ENCODE results near the gene LENG9.
A peak's percentile ranks its signal among the peaks of the same experiment; 100 is the strongest.
"Not testable (repeated sequence)": the region's sequence is repeated elsewhere in the genome, so short reads cannot be mapped to it uniquely, and the experiment has no call there.

LENG9 gene

GRCh38 chr19:54457773-54458647 is 5.6 kb downstream of the LENG9 start:
- DNase-seq = no peak

- DNase-seq = no peak
Observed at GRCh38 chr19:54456423-54457373, 6.9 kb downstream of the LENG9 start.

GRCh38 chr19:54455786-54456422 is 7.7 kb downstream of the LENG9 start:
- no peak for DNase-seq

GRCh38 chr19:54454781-54455675 is 8.6 kb downstream of the LENG9 start:
- DNase-seq = no peak

GRCh38 chr19:54453921-54454780 is 9.4 kb downstream of the LENG9 start:
- DNase-seq = no peak

GRCh38 chr19:54452626-54453025 is 11.0 kb downstream of the LENG9 start:
- DNase-seq = no peak

- no peak for DNase-seq
Observed at GRCh38 chr19:54451997-54452396, 11.6 kb downstream of the LENG9 start.

- DNase-seq = peak; percentile 60
Observed at GRCh38 chr19:54451331-54451871, 12.2 kb downstream of the LENG9 start.

- DNase-seq = no peak
Observed at GRCh38 chr19:54449701-54450069, 13.9 kb downstream of the LENG9 start.

GRCh38 chr19:54448774-54449700 is 14.5 kb downstream of the LENG9 start, which contains the start of gene LENG8:
Gene LENG8, plus strand, starts transcription at chr19:54449199. Its CDS starts 2,146 bp downstream, at chr19:54451345.
- peak; percentile 99 for DNase-seq

- DNase-seq = peak; percentile 75
Observed at GRCh38 chr19:54448040-54448773, 15.4 kb downstream of the LENG9 start.

- not testable (repeated sequence) for DNase-seq
Observed at GRCh38 chr19:54446349-54446748, 17.2 kb downstream of the LENG9 start.

- no peak for DNase-seq
Observed at GRCh38 chr19:54444737-54445136, 18.8 kb downstream of the LENG9 start.

GRCh38 chr19:54440641-54441040 is 22.9 kb downstream of the LENG9 start:
- no peak for DNase-seq

- DNase-seq = peak; percentile 29
Observed at GRCh38 chr19:54439174-54439851, 24.3 kb downstream of the LENG9 start.

- DNase-seq = no peak
Observed at GRCh38 chr19:54436628-54437252, 26.8 kb downstream of the LENG9 start.

- DNase-seq = no peak
Observed at GRCh38 chr19:54436031-54436523, 27.5 kb downstream of the LENG9 start.
